NCI-H2107 (cell line): ENCODE measurements around the gene MC5R.

ENCODE experiments used
- DNase-seq: peaks from one replicate; lab custom pipeline; 2025; lab: John Stamatoyannopoulos, UW

The MC5R gene

DNA sequence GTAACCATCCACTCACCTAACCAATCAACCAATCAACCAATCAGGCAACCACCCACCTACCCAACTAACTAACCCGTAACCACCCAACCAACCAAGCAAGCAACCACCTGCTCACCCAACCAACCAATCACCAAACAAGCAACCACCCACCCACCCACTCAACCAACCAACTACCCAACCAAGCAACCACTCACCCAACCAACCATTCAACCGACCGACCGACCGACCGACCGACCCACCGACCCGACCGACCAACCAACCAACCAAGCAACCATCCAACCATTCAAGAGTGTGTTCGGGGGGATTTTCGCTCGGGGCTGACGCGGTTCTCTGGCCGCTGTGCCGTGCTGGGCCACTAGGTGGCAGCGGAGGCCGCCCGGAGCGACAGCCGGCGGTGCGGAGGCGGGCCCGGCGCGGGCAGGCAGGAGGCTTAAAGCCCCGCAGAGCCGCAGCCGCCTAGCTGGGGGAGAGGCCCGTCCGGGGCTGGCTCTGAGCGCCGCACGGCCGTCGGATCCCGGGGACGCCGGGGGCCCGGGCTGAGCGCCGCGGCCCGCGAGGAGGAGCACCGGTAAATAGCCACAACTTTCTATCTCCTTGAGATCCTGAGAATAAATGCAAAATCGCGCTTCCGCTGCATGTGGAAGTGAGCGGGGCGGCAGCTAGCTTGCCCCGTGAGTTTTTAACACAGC lies at the start of gene MC5R:
Gene MC5R (plus strand): TSS at position 443 of the 689 bp plus-strand sequence. CDS start 1,617 bp downstream, outside the sequence.
- no peak for DNase-seq

DNA sequence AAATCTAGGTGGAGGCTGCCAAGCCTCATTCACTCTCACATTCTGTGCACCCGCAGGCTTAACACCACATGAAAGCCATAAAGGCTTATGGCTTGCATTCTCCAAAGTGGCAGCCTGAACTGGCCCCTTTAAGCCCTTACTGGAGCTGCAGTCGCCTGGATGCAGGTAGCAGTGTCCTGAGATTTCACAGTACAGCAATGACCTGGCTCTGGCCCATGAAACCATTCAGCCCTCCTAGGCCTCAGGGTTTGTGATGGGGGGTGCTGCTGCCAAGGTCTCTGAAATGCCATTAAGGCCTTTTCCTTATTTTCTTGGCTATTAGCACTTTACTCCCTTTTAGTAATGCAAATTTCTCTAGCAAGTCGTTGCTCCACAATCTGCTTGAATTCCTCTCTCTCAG lies 48.9 kb upstream of the MC5R start:
- DNase-seq, result no peak

DNA sequence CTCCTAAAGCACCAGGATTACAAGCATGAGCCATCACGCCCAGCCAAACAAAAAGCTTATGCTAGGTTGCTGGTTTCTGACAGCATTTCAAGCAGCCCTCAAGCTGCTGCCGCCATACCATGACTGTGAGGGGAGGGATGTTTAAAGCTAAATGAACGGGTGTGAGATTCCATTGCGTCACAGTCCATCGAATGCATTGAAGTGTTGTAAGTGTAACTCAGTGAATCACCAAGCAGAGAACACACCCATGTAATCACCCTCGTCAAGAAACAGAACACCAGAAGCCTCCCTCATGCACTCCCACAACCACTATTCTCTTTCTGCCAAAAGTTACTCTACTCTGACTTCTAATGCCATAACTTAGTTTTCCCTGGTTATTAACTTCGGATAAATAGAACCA lies 32.8 kb upstream of the MC5R start:
- DNase-seq, result no peak

DNA sequence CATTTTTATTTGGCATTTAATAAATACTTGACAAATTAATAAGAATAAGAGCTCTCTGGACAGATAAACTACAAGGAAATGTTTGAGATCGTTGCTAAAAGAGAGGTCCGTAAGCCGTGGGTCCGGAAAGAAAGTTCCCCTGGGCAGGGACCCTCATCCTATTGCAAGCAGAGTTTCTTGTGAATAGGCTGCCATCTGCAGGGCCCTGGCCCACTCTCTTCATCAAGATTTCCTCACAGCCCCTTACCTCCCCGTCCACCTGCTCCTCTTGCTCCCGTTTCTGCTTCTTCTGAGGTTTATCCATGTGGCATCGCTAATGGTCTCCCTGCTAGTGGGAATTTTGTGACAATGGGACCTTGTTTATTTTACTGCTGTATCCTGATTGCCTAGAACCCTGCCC lies 30.1 kb upstream of the MC5R start:
- DNase-seq, result no peak

DNA sequence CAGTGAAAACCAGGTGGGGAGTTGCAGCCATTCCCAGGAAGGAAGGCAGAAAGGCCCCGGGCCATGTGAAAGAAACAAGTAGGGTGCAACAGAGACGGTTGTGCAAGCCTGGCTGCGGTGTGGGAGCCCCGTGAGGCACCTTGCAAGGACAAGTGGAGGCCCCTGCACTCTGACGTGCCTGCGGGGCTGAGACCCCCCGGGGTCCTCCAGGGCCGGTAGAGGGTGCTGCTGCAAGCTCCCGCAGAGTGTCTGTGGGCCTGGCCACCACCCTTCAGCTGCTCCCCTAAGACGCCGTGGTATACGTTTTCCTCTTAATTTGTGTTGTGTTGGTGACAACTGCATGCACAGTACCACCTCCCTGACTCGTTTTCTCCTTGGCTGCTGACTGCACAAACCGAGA lies 27.4 kb upstream of the MC5R start:
- no peak for DNase-seq

DNA sequence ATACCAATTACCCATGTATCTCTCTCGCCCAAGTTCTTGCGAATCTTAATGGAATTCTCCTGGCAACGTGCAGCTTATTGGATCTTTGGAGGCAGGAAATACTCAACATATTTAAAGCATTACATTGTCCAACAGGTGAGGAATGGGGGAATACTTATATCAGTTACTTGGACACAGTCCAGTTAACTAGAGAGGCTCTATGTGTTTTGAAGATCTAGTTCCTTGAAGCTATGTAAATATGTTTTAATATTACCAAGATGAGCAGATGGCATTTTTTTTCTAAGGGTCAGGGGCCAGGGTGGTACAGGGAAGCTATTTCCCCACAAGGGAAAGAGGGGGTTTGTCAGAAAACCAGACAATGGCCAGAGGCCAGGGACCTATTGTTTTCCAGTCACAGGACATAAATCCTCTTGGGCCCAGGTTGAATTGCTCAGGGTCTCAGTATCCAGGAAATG lies 26.8 kb upstream of the MC5R start:
- DNase-seq, result no peak

DNA sequence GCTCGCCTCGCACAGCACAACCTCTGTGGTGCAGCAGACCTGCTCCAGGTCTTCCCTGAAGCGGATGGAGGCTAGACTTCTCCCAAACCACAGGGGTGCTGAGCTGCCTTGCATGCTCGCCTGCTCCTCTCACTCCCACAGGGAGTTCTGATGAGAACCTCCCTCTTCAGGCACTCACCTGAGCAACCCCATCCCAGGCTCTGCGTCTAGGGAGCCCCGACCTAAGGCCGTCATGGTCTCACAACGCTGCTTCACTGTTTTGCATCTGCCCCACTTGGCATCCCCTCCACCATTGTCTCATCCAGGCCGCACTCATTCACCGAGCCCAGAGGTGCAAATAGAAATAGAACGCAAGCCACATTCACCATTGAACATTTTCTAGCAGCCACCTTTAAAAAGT lies 24.6 kb upstream of the MC5R start:
- DNase-seq, result no peak

DNA sequence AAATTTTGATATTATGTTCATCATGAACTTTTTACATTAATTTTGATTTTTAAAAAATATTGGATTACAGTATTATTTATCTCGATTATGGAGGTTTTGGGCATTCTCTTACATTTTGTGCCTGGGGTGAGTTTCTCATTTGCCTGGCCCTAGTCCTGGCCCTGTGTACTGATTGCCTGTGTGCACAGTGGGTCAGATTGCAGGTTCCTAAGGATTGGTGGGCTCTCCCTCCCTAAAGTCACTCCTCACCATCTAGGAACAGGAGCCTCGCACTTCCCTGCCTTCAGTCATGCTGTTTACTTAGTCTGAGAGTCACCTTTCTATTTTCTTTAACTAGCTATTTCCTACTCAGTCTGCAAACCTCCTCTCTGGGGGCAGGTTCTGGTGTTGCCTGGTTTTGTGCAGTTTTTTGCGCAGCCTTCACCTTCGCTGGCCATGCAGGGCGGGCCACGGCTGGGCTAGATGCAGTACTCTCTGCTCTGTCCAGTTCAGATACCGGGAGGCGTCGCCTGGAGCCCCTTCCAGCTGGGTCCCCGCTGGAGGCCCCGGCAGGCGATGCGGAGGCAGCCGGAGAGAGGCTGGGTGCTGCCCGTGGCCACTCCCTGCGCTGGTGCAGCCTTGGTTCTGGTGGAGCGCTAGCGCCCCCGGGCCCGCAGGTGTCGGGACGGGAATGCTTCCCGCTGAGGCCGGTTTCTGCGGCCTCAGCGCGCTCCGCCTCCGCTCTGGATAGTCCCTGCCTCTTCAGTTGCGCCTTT lies 23.3 kb upstream of the MC5R start:
- DNase-seq, result no peak

DNA sequence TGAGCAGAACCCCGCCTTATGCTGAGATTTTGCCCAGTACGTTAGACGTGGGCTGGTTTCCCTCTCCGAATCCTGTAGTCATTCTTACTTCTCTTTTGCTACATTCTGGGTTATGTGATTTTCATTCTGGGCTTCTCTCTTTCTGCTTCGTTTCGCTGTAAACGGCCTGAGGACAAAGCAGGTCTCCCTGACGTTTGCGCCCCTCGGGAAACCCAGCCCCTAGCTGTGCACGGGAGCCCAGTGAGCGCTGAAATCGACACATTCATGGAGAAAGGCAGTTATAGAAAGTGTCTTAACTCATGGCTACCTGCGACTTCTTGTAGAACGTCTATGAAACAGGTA lies 22.7 kb upstream of the MC5R start:
- no peak for DNase-seq

DNA sequence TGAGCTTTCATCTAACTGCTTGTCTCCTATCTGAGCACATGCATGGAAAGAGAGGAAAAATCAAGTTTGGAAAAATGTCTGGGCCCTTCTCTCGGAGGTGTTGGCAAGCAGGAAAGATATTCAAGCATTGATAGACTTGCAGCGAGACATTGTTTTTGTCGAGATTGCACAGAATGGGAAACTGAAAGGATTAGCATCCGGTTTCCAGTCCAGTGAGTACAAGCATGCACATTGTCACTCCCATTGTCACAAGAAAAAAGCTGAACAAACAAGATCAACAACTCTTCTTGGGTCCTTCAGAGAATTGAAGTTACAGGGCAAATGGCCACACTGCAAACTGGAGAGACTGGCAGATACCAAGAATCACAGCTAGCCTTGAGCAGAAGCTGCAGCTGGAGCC lies 19.6 kb upstream of the MC5R start:
- DNase-seq, result no peak

DNA sequence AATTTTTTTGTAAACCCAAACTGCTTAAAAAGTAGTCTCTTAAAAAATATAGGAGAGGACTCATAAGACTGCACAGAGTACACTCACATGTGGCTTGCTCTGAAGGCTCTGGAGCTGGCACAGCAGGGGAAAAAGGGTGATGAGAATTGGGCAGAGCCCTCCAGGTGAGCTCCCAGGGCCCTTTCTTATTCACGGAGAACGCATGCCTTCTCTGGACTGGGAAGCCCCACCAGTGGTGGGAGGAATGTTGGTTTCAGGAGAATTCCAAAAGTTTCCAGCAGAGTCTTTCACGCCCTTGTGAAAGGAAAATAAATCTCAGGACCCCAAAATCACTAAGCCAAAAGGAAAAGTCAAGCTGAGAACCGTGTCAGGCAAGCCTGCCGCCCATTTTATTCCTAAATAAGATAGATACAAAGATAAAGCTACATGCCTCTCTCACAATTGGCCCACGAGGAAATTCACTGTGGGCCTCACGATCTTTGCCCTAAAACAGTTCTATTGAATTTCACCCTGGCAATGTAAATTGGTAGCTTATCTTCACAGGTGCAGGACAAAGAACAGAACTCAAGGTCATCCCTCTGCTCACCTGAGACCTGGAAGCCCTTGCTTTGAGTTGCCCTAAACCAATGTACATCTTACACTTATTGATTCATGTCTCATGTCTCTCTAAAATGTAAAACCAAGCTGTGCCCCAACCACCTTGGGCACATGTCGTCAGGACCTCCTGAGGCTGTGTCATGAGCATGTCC lies 15.5 kb upstream of the MC5R start:
- no peak for DNase-seq

DNA sequence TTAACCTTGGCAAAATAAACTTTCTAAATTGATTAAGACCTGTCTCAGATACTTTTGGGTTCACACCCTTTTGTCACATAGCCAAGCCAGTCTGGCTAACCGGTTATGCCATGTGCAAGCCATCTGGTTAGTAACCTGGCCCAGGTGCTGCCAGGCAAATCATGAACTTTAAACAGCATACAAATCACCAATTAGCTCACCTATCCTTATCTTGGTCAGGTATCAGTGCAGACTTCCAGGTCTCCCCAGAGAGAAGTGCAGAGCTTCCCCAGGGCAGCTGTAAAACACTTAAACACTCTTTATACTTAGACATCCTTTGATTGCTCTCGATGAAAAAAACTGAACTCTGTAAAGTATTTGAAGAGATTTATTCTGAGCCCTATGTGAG lies 14.9 kb upstream of the MC5R start:
- no peak for DNase-seq

DNA sequence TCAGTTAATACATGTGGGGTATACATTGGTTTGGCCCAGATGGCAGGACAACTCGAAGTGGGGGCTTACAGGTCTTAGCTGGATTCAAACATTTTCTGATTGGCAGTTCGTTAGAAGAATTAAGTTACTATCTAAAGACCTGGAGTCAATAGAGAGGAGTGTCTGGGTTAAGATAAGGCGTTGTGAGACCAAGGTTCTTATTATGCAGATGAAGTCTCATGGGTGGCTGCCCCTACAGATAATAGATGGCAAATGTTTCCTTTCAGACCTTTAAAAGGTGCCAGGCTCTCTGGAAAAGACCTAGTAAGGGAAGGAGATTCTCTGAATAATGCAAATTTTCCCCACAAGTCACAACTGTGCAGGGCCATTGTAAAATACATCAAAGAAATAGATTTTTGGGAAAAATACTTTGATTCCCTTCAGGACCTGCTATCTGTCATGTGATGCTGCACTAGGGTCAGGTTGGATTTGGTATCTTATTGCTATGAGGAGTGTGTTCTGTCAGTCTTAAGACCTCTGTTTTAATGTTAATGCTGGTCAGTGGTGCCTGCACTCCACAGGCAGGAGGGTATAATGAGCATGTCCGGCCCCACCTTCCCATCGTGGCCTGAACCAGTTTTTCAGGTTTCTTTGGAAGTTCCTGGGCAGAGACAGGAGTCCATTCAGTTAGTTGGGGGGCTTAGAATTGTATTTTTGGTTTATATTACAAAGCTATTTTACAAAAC lies 14.3 kb upstream of the MC5R start:
- DNase-seq, result no peak

DNA sequence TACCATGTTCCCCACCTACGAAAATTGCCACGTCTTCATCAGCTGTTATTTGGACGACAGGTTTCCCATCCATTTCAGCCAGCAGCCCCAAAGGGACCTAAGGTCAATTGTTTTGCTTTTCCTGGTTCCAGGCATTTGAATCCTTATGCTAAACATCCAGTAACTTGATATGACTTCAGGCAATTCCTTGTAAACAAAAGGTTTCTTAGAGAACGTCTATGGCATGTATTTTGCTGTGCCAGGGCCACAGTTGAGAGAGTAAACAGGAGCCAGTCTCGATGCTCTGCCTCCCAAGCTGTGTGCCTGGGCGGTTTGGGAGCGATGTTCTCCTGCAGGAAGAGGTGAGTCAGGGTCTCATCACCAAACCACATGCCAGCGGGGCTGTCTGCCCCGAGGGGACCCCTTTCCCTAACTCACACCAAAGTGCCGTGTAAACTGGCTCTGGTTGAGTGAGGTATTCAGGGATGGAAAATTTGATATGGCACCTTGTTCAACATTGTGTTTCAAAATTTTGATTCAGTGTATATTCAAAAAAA lies 12.9 kb upstream of the MC5R start:
- no peak for DNase-seq

DNA sequence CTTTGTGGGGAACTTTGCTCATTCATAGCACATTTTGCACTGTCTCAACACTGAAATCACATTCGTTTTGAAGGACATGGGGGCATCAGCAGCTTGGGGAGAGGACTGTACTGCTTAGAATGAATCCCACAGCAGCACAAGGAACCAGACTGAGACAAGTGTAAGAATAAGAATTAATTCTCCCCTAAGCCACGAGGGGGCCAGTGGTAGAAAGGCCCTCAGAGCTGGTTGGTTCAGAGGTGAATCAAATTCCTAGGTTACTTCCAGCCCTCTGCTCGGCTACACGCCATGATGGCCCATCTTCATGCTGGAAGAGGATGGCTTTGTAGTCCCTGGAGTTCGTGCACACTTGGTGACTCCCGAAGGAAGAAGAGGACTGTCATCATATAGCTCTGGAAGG lies 12.0 kb upstream of the MC5R start:
- DNase-seq, result no peak

DNA sequence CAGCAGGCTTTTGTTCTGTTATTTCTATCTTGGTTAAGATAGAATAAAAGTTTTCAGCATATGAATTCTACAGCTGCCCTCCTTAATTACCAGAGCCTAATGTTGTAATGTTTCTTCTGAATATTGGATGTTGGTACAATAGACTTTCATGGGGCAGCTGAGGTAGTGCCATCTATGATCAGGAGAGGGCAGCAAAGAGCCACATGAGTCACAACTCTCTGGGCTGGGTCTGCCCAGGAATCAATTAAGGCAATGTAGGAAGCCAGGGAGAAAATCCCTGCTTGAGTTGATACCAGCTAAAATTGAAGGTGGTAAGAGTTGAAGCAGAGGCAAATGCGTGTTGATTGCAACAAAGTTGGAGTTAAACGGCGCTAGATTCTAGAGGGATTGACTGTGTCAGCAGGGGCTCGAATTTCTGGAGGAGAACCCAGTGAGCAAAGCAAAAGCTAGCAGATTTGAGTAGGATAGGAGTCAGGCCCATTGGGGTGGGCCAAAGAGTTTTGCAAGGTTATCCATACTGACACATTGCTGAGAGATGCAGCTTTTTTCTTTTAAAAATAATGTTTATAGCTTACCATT lies 10.6 kb upstream of the MC5R start:
- no peak for DNase-seq

DNA sequence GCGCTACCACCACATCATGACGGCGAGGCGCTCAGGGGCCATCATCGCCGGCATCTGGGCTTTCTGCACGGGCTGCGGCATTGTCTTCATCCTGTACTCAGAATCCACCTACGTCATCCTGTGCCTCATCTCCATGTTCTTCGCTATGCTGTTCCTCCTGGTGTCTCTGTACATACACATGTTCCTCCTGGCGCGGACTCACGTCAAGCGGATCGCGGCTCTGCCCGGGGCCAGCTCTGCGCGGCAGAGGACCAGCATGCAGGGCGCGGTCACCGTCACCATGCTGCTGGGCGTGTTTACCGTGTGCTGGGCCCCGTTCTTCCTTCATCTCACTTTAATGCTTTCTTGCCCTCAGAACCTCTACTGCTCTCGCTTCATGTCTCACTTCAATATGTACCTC lies 2.3 kb downstream of the MC5R start:
- no peak for DNase-seq

DNA sequence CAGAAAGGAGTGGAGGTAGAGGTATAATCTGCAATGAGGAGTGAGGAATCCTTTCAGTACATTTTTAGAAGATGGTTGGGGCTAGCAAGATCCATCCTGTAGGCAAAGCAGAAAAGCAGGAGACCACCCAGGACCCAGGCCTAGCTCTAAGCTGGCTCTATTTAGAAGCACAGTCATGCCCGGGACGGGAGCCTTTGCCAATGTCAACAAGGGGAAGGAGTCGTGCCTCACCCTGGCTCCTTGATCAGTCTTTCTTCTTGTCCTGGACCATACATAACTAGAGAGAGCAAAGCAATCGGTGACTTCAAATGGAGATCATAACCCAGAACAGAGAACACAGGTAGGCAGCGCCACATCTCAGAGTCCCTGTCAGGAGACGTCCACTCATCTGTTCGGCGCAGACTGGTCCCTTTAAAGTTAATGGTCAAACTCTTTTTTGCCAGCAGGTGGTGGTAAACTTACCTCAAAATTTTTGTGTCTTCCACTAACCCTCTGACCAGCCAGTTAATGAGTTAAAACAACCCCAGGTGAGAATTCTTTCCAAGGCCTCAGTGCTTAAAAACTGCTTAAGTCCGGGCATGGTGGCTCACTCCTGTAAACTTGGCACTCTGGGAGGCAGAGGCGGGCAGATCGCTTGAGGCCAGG lies 8.0 kb downstream of the MC5R start:
- no peak for DNase-seq

DNA sequence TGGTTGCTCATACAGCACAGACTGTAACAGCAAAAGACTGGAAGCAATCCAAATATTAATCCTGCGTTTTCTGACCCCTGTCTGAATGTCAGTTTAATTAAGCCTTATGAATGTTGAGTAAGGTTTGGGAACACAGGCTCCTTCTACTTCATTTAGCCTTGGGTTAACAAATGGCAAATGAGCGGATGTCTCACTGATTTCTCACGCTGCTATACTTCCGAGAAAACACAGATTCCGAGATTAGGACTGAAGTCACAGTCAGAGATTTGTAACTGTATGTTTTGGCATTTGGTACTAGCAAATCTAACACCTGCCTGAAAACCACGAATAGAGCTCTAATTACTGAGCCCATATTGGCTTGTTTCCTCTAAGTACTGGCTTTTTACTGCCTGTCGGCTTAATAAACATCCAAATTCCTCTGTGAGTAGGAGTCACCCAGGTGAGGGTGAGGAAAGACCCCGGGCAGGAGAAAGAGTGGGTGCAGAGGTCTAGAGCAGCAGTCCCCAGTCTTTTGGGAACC lies 10.6 kb downstream of the MC5R start:
- DNase-seq, result no peak

DNA sequence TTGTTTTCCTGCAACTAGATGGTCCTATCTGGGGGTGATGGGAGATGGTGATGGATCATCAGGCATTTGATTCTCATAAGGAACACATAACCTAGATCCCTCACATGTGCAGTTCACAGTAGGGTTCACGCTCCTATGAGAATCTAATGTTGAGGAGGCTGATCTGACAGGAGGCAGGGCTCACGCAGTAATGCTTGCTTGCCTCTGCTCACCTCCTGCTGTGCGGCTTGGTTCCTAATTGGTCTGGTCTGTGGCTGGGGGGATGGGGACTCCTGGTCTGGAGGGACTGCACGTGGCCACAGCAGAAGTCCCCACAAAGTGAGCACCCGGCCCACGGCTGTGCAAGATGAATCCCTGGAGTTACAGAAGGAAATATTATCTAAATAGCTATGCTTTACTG lies 11.3 kb downstream of the MC5R start:
- DNase-seq, result no peak

DNA sequence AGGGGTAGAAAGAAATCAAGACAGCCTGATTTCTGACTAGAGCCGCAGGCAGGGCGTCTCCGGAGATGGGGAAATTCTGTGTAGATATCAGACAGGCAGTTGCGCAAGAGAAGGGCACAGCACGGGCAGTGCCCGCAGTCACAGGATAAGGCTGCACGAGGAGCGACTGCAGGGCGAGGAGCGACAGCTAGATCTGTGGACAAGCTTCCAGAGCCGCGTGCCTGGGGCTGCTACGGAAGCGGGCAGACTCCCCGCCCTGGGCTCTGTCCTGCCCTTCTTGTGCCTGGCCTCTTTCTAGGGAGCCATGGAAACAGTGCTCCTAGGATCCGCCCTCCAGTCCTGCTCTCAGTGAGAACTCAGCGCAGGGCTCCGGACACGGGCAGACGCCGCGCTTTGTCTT lies 12.6 kb downstream of the MC5R start:
- no peak for DNase-seq
